HG02588 (cell line): ENCODE results near the gene BUB1B.

Experiments
- ATAC-seq: cut with Tn5 transposase; IDR thresholded peaks from one replicate; pipeline ENCODE4 v1.9.1; 2021; ENCODE audit warnings: mild to moderate bottlenecking, moderate library complexity; ENCODE audit not compliant: unreplicated experiment

The BUB1B gene

GRCh38 chr15:40182358-40183029, 21.6 kb downstream of the BUB1B start:
- ATAC-seq: peak; percentile 55

- ATAC-seq: no peak
These were observed 23.0 kb downstream of the BUB1B start for GRCh38 chr15:40183636-40184463.

GRCh38 chr15:40190591-40190990, 29.7 kb downstream of the BUB1B start:
- no peak for ATAC-seq

- ATAC-seq: no peak
These were observed 32.1 kb downstream of the BUB1B start for GRCh38 chr15:40192942-40193341.

GRCh38 chr15:40197434-40197833, 36.6 kb downstream of the BUB1B start:
- no peak for ATAC-seq

- no peak for ATAC-seq
These were observed 37.7 kb downstream of the BUB1B start for GRCh38 chr15:40198355-40199085.

GRCh38 chr15:40204100-40204499, 43.2 kb downstream of the BUB1B start:
- no peak for ATAC-seq

GRCh38 chr15:40217166-40217824, 56.4 kb downstream of the BUB1B start:
- ATAC-seq: no peak

GRCh38 chr15:40219801-40220200, 58.9 kb downstream of the BUB1B start:
- no peak for ATAC-seq

- ATAC-seq: no peak
These were observed 61.3 kb downstream of the BUB1B start for GRCh38 chr15:40222131-40222530.

- no peak for ATAC-seq
These were observed 65.9 kb downstream of the BUB1B start for GRCh38 chr15:40226736-40227135.

GRCh38 chr15:40229316-40229715, 68.4 kb downstream of the BUB1B start:
- no peak for ATAC-seq

GRCh38 chr15:40229956-40230355, 69.1 kb downstream of the BUB1B start:
- no peak for ATAC-seq

- ATAC-seq: no peak
These were observed 71.8 kb downstream of the BUB1B start for GRCh38 chr15:40232625-40233070.

GRCh38 chr15:40233727-40234577, 73.1 kb downstream of the BUB1B start:
- no peak for ATAC-seq

GRCh38 chr15:40234783-40235182, 73.9 kb downstream of the BUB1B start:
- no peak for ATAC-seq

- ATAC-seq: no peak
These were observed 74.5 kb downstream of the BUB1B start for GRCh38 chr15:40235201-40235885.

GRCh38 chr15:40238532-40239403, 77.9 kb downstream of the BUB1B start, which contains the start of gene PAK6:
TSS of gene PAK6 (plus strand) at chr15:40239063. CDS start at chr15:40264786, 25,723 bp downstream.
- ATAC-seq: no peak

GRCh38 chr15:40239404-40239692, 78.5 kb downstream of the BUB1B start:
- no peak for ATAC-seq
